Activated CD4-positive, CD25-positive, alpha-beta regulatory T cell (primary cell): ENCODE data around the gene GNAL.
"Not testable (repeated sequence)": the region's sequence is repeated elsewhere in the genome, so short reads cannot be mapped to it uniquely, and the experiment has no call there.

Experiments used
- DNase-seq, 4 experiments: peaks; one replicate each; lab custom pipeline; 2025; lab: John Stamatoyannopoulos, UW

The GNAL gene

GRCh38 chr18:11877497-11878135, 188.6 kb downstream of the GNAL start:
- no peak for DNase-seq

- DNase-seq: no peak
Measured at GRCh38 chr18:11880586-11881304, 191.7 kb downstream of the GNAL start.

- no peak for DNase-seq
Measured at GRCh38 chr18:11882636-11883035, 193.6 kb downstream of the GNAL start.

- DNase-seq: no peak
Measured at GRCh38 chr18:11883153-11883552, 194.1 kb downstream of the GNAL start.

GRCh38 chr18:11884396-11885030, 195.4 kb downstream of the GNAL start:
- no peak for DNase-seq

- DNase-seq: no peak
Measured at GRCh38 chr18:11885278-11885947, 196.3 kb downstream of the GNAL start.

GRCh38 chr18:11886577-11887110, 197.6 kb downstream of the GNAL start:
- DNase-seq: no peak

- no peak for DNase-seq
Measured at GRCh38 chr18:11887328-11888128, 198.5 kb downstream of the GNAL start.

- DNase-seq: no peak
Measured at GRCh38 chr18:11888726-11889125, 199.7 kb downstream of the GNAL start.

- no peak for DNase-seq
Measured at GRCh38 chr18:11889284-11889683, 200.2 kb downstream of the GNAL start.

GRCh38 chr18:11891737-11892136, 202.7 kb downstream of the GNAL start:
- DNase-seq: no peak

GRCh38 chr18:11892438-11892837, 203.4 kb downstream of the GNAL start:
- DNase-seq: not testable (repeated sequence)

- DNase-seq: no peak
Measured at GRCh38 chr18:11897781-11898180, 208.7 kb downstream of the GNAL start.

- no peak for DNase-seq
Measured at GRCh38 chr18:11899063-11899462, 210.0 kb downstream of the GNAL start.

GRCh38 chr18:11901826-11902438, 212.9 kb downstream of the GNAL start:
- DNase-seq: no peak

GRCh38 chr18:11902522-11903292, 213.6 kb downstream of the GNAL start:
- DNase-seq: no peak

GRCh38 chr18:11905613-11906012, 216.5 kb downstream of the GNAL start:
- no peak for DNase-seq

- no peak for DNase-seq
Measured at GRCh38 chr18:11906176-11906575, 217.1 kb downstream of the GNAL start.

GRCh38 chr18:11906926-11907874, 218.1 kb downstream of the GNAL start:
- DNase-seq: no peak
